ENCODE data around the gene ARHGEF2.
"Not testable (repeated sequence)": the region's sequence is repeated elsewhere in the genome, so short reads cannot be mapped to it uniquely, and the experiment has no call there.

ARHGEF2 gene

DNA sequence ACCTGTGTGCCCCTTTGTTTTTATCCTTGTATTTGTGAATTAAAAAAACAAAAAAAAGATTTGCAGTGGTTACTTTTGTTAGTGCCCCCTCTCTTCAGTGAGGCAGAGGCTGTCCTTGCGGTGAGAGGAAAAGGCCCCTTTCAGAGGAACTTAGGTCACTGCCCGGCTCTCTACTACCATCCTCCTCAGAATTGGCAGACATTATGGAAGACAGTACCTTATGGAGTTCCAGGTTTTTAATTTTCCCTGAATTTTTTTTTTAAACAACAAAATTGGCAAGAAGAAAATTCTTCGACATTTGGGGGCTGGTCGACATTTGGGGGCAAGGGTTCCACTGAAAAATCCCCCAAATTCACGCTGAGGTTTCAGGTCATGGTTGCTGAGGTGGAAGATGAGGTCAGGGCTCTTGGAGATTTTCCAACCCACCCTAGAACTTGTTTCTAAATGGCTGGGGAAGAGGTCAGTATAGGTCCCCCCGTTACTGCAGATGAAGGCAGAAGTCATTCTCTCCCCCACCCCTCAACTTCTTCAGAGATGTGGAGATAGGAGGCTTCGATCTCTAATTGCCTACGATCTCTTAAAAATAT, 31.6 kb downstream of the ARHGEF2 start:
- no peak overlapping the region for H3K4me3 ChIP-seq (ENCODE audit: low read depth, low read length)

DNA sequence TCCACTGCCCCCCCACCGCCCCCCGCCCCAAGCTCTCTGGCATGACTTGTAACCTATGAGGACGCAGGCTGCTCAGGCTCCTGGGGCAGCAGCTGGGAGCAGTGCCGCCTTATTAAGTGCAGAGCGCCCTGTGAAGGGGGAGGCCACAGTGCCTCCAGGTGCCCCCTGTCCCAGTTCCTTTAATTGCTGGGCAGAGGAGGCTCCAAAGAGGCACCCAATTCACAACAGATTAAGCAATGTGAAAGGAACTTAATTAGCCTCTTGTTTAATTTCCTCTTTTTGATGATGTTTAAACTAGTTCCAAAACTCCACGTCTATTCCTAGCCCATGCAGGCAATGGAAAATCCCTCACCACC, 33.9 kb downstream of the ARHGEF2 start:
- H3K4me3 ChIP-seq (ENCODE audit: low read depth, low read length) = no peak overlapping the region

DNA sequence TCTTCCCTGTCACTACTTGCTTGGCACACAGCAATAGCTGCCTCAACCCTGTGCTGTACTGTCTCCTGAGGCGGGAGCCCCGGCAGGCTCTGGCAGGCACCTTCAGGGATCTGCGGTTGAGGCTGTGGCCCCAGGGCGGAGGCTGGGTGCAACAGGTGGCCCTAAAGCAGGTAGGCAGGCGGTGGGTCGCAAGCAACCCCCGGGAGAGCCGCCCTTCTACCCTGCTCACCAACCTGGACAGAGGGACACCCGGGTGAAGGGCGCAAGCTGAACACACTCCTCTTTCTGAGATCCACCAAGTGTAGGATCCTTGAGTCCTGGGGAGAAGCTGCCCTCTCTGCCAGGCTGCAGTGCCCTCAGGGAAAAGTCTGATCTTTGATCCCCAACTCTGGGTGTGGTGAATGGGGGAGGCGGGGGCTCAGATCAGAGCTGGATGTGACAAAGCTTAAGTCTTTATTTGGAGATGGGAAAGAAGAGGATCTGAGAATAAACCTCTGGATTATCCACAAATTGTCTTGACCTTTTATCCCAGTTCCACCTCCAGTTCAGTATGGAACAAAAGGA, 35.7 kb downstream of the ARHGEF2 start:
- no peak overlapping the region for H3K4me3 ChIP-seq (ENCODE audit: low read depth, low read length)

DNA sequence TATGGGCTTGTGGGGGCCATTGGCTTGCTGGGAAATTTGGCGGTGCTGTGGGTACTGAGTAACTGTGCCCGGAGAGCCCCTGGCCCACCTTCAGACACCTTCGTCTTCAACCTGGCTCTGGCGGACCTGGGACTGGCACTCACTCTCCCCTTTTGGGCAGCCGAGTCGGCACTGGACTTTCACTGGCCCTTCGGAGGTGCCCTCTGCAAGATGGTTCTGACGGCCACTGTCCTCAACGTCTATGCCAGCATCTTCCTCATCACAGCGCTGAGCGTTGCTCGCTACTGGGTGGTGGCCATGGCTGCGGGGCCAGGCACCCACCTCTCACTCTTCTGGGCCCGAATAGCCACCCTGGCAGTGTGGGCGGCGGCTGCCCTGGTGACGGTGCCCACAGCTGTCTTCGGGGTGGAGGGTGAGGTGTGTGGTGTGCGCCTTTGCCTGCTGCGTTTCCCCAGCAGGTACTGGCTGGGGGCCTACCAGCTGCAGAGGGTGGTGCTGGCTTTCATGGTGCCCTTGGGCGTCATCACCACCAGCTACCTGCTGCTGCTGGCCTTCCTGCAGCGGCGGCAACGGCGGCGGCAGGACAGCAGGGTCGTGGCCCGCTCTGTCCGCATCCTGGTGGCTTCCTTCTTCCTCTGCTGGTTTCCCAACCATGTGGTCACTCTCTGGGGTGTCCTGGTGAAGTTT, 36.4 kb downstream of the ARHGEF2 start:
- H3K4me3 ChIP-seq (ENCODE audit: low read depth, low read length) = no peak overlapping the region

DNA sequence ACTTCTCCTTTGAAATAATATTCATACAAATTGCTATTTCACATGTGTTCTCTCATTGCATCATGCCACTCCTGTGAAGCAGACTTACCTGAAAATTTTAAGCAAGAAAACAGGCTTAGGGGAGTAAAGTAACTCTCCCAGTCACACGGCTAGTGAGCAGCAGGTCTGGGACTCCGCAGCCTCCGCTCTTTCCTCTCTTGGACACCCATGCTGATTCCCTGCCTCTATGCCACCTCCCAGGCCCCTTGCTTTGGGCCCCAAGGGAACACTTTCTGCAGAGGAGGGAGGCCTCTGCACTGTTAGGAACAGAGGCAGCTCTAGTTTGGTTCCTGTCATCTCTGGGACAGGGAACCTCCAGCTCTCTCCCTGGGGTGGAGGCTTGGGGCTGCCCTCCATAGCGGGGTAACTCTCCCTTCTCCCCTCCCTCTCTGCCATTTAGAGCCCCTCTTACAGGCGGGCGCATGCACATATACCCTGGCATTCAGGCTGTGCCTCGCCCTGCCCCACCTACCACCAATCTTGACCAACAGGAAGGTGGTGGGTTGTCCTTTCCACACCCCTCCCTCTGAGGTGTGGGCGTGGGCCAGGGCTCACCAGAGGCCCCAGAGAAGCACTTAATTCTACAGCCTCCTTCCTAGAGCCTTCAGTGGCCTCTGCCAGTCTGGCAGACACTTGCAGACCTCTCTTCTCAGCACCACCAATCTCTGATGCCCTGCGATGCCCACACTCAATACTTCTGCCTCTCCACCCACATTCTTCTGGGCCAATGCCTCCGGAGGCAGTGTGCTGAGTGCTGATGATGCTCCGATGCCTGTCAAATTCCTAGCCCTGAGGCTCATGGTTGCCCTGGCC, 37.1 kb downstream of the ARHGEF2 start, which contains the start of gene RXFP4:
TSS of gene RXFP4 (plus strand) at position 646 of the 852 bp plus-strand sequence. CDS start at position 718, 72 bp downstream.
- no peak within 1 kb of the TSS for H3K4me3 ChIP-seq (ENCODE audit: low read depth, low read length)

DNA sequence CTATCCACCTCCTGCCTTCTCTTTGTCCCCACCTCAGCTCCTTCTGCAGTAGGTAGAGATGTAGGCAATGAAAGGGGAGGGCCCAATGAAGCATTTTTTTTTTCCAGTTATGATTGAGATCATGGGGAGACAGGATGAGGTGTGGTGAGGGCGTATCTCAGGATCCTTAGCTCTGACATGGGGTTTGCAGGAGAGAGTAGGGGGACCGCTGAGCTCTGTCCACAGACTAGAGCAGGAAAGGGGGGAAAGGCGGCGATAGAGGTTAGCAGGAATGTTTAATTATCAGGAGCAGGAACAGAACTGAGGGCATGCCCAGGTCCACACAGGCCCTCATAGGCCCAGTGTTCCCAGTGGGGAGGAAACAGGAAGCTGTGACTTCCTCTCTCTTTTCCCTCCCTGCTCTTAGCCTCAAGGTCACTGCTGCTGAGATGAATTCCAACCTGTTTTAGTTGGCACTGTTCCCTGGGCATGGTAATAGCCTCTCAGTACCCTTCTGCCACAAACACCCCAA, 37.8 kb downstream of the ARHGEF2 start:
- no peak overlapping the region for H3K4me3 ChIP-seq (ENCODE audit: low read depth, low read length)

DNA sequence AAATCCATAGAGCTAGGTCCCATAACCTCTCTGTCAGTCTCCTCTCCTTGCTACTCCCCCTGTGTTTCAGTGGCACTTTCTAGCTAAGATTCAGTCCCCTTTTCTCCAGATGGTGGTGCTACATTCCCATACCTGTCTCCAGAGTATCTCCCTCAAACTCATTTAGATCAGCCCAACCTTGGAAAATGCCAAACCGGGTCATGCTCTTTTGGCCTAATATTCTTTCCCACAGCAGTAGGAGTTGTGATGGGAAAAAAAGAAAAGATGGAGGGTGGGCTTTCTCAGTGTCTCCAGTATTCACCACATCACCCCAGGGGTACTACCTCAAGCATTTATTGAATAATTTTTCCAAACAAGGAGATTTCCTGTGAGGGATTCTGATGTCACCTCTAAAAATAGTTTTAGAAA, 40.1 kb downstream of the ARHGEF2 start:
- no peak overlapping the region for H3K4me3 ChIP-seq (ENCODE audit: low read depth, low read length)

DNA sequence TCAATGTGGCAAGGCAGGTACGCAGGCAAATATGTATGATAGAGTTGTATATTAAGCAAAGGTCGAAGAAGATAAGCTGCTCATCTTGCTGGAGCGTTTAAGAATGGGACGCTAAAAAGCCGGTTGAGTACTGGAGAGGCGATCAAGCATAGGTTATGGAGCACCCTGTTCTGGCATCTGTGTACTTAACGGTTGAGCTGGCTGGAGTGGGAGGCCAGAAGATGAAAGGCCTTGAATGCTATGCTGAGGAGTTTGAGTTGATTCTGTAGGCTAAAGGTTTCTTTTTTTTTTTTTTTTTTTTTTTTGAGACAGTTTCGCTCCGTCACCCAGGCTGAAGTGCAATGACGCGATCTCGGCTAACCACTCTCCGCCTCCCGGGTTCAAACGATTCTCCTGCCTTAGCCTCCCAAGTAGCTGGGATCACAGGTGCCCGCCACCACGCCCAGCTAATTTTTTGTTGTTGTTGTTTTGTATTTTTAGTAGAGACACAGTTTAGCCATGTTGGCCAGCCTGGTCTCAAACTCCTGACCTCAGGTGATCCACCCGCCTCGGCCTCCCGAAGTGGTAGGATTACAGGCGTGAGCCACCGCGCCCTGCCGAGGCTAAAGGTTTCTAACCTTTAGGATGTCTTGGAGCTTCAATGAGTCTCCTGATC, 43.3 kb downstream of the ARHGEF2 start:
- peak overlapping the region; percentile 99 for H3K4me3 ChIP-seq (ENCODE audit: low read depth, low read length)

DNA sequence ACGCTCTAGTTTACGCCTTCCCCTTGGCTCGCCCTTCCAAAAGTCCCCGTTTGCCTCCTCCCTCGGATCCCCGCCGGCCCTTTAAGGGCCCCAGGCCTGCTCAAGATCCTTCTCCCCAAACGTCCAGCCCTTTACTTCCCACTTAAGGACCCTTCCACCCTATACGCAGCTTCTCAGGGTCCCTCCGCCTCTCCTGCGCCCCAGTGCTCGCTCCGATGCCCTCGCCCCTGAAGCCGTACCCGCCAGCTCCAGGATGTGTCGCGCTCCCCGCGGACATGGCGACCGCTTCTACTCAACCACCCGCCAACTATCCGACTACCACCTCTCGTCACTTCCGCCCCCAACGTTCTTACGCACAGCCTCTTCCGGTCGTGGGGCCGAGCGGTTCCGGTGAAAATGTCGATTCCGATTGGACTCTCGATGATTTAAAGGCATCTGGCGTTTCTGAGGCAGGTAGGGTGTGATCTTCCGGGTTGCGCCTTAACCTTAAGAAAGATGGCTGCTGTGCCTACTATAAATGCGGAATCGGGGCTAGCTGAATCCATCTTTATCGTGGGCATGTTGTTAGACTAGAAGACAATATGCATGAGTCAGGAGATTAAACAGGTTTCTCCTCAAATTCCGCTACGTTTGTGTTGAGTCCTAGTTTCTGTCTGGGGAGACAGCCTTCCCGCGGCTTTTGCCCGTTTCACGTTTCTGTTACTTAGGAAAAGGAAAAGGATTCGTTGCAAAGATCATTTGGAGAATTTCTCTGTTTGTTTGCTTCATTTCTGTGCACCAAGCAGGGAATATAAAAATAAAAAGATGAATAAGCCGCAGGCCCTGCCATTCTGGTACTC, 44.0 kb downstream of the ARHGEF2 start, which contains the start of gene KHDC4:
TSS of gene KHDC4 (minus strand) at position 317 of the 839 bp plus-strand sequence. CDS start at position 277, 40 bp downstream.
- H3K4me3 ChIP-seq (ENCODE audit: low read depth, low read length) = peak within 1 kb of the TSS; percentile 99

DNA sequence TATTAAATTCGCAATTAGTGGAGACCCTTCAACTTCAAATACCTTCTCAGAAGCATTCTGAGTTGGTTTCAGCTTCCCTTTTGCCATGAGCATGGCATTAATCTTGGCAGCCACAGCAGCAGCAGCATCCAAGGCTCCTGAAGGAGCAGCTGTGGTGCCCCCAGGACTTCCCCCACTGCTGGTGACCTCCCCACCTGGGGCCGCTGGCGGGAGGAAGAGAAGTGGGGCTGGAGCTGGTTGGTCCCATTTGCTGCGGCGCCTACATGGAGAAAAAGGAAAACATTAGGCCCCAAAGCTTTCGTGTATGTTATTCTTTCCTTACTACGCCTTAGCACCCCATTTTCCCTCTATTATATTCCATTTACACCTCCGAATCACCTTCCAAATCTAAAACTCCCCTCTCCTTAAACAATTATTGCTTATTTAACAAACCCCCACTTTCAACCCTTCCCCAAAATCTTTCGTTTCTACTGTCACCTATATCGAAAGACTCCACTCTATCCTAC, 44.7 kb downstream of the ARHGEF2 start:
- H3K4me3 ChIP-seq (ENCODE audit: low read depth, low read length) = peak overlapping the region; percentile 99

DNA sequence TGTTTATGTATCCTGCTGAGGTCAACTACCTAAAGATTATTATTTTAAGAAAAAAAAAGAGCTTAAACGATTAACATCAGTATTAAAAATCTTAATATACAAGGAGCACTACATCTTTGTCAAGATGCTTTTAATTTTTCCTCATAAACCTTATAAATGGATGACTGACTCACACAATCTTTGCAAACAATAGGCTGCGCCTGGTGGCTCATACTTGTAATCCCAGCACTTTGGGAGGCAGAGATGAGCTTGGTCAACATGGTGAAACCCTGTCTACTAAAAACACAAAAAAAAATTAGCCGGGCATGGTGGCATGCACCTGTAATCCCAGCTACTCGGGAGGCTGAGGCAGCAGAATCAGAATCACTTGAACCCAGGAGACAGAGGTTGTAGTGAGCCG, 45.9 kb downstream of the ARHGEF2 start:
- H3K4me3 ChIP-seq (ENCODE audit: low read depth, low read length) = no peak overlapping the region

DNA sequence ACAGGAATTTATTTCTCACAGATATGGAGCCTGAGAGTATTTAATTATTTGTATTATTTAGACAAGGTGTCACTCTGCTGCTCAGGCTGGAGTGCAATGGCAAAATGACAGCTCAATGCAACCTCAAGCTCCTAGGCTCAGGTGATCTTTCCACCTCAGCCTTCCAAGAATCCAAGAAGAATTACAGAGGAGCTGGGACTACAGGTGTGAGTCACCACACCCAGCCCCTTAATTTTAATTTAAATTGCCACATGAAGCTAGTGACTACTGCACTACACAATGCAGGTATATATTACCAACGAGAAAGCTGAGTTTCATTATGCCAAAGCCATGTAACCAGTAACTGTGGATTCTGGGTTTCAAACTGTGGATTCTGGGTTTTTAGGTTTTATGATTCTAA, 46.3 kb downstream of the ARHGEF2 start:
- H3K4me3 ChIP-seq (ENCODE audit: low read depth, low read length) = no peak overlapping the region

DNA sequence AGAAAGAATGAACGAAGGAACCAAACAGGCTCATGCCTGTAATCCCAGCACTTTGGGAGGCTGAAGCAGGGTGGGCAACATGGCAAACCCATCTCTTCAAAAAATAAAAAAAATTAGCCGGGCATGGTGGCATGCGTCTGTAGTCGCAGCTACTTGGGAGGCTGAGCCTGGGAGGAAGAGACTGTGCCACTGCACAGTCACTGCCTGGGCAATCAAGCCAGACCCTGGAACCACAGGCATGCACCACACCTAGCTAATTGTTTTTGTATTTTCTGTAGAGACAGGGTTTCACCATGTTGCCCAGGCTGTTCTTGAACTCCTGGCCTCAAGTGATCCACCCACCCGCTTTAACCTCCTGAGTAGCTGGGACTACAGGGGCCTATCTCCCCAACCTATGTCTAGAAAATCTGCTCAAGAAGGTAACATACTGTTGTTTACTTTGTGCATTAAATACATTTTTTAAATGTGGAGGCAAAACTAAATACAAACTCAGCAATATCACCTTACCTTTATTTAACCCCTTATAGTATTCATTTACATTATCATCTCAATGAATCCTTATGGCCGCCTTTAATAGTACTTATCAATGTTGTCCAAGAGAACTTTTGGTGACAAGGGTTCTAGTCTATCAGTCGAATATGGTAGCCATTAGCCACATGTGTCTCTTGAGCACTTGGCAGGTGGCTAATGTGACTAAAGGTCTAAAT, 46.9 kb downstream of the ARHGEF2 start:
- H3K4me3 ChIP-seq (ENCODE audit: low read depth, low read length) = no peak overlapping the region

DNA sequence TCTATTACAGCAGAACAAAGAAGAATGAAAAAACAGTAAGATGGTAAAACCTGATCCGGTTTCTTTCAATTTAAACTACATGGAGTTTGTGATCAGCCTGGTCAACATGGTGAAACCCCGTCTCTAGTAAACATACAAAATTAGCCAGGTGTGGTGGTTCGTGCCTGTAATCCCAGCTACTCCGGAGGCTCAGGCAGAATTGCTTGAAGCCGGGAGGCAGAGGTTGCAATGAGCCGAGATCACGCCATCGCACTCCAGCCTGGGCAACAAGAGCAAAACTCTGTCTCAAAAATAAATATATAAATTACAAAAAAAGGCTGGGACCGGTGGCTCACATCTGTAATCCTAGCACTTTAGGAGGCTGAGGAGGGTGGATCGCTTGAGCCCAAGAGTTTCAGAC, 47.6 kb downstream of the ARHGEF2 start:
- not testable (repeated sequence) for H3K4me3 ChIP-seq (ENCODE audit: low read depth, low read length)

DNA sequence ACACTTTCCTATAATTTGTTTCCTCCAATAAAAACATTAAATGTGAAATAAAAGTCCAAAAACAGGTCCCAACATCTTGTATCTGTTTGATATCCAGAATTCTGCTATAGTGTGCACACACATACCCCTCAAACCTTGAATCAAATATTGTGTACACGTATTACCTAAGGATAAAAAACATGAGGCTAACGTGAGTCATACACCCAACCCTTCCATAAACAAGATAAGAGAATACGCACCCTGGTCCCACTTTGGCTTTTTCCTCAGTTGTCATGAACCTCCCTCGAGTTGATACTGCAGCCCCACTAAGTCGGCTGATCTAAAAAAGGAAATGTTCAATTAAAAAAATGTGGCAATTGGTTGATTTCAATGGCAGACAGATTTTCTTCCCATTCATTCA, 49.3 kb downstream of the ARHGEF2 start:
- H3K4me3 ChIP-seq (ENCODE audit: low read depth, low read length) = no peak overlapping the region

DNA sequence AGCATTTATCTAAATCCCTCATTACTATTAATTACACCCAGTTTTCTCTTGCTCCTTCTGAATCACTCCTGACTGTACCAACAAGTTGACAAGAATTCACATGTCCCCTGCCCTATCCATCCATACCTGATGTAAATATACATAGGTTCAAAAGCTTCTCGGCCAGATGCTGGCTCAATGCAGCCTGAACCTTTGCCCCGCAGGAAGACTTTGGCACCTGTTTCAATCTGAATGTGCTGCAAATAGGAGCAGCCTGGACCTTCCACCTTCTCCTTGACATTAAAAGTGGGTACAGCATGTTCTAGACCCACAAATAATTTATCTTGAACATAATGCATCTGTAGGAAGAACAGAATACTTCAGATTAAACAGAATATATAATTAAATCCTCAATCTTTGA, 52.8 kb downstream of the ARHGEF2 start:
- no peak overlapping the region for H3K4me3 ChIP-seq (ENCODE audit: low read depth, low read length)

DNA sequence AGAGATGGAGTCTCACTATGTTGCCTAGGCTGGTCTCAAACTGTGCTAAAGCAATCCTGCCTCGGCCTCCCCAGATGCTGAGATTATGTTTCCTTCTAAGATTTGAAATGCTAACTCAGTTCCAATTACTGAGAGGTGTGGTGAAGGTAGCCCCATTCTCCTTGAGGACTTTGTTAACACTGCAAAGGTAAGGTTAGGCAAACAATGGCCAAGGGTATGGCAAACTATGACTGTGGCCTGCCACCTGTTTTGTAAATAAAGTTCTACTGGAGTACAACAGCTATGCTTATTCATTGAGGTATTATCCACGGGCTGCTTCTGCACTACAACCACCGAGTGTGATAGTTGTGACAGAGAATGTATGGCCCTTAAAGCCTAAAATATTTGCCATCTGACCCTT, 57.6 kb downstream of the ARHGEF2 start:
- H3K4me3 ChIP-seq (ENCODE audit: low read depth, low read length) = no peak overlapping the region

DNA sequence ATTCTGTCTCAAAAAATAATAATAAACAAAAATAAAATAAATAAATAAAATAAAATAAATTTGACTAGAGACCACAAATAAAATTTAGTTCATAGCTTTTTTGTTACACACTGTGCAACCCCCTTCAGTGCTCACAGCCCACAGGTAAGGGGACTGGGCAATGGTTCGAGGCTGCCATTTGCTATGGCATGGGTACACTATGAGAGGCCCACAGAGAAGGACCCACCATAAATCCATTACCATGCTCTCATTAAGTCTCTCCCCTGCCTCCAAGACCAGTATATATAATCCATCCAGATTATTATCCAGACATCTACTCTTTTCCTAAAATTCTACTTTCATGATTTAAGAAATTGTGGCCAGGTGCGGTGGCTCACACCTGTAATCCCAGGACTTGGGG, 58.5 kb downstream of the ARHGEF2 start:
- H3K4me3 ChIP-seq (ENCODE audit: low read depth, low read length) = no peak overlapping the region

DNA sequence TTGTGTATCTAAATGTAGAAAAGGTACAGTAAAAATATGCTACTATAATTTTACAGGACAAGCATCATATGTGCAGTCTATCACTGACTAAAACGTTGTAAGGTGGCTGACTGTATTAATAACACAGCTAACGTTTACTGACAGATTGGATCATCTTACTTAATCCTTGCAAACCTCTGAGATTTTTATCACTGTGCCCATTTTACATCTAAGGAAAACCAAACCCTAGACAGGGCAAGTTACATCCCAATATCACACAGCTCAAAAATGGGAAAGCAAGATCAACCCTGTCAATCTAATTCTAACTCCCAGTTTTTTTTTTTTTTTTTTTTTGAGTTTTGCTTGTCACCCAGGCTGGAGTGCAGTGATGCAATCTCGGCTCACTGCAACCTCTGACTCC, 59.7 kb downstream of the ARHGEF2 start:
- H3K4me3 ChIP-seq (ENCODE audit: low read depth, low read length) = no peak overlapping the region

All from iPS-11a (cell line).